Trophoblast cell (in vitro differentiated cells and primary cell): ENCODE measurements around the gene EVI2A.
A peak's percentile ranks its signal among the peaks of the same experiment; 100 is the strongest.

Source experiments
- DNase-seq, 2 donors: peaks; one replicate each; pipeline ENCODE4 v3.0.0-alpha.2; 2016
- H2AFZ ChIP-seq: 2 replicates; pipeline ENCODE4 v1.6.1; 2013; ENCODE audit warnings: low read length, moderate library complexity, mild to moderate bottlenecking; ENCODE audit not compliant: insufficient read depth, poor library complexity
- H2AK5ac ChIP-seq: 2 replicates; pipeline ENCODE4 v1.6.1; 2013; ENCODE audit warnings: mild to moderate bottlenecking, low read length
- H2BK120ac ChIP-seq: 2 replicates; pipeline ENCODE4 v1.6.1; 2013; ENCODE audit warnings: low read length, mild to moderate bottlenecking, moderate library complexity; ENCODE audit not compliant: insufficient read depth, poor library complexity
- H2BK12ac ChIP-seq: 2 replicates; pipeline ENCODE4 v1.6.1; 2013; ENCODE audit warnings: mild to moderate bottlenecking, low read length, moderate library complexity
- H2BK5ac ChIP-seq: 2 replicates; pipeline ENCODE4 v1.6.1; 2013; ENCODE audit warnings: low read length, low read depth, moderate library complexity, mild to moderate bottlenecking; ENCODE audit not compliant: poor library complexity
- H3K14ac ChIP-seq: 2 replicates; pipeline ENCODE4 v1.6.1; 2013; ENCODE audit warnings: mild to moderate bottlenecking, low read length
- H3K18ac ChIP-seq: 2 replicates; pipeline ENCODE4 v1.6.1; 2013; ENCODE audit warnings: mild to moderate bottlenecking, low read length
- H3K23ac ChIP-seq: 2 replicates; pipeline ENCODE4 v1.6.1; 2013; ENCODE audit warnings: low read length
- H3K27ac ChIP-seq: 2 replicates; pipeline ENCODE4 v1.5.1; 2013; ENCODE audit warnings: low read depth, mild to moderate bottlenecking, inconsistent platforms, low read length, moderate library complexity
- H3K27me3 ChIP-seq: 2 replicates; pipeline ENCODE4 v1.6.1; 2013; ENCODE audit warnings: inconsistent platforms, mild to moderate bottlenecking, low read length, moderate library complexity; ENCODE audit not compliant: insufficient read depth
- H3K36me3 ChIP-seq, 2 experiments: 1 replicate in 1 of 2; 2 replicates in 1 of 2; pipeline ENCODE4 v1.6.1; 2013; ENCODE audit warnings: low read length in 2 of 2, mild to moderate bottlenecking in 2 of 2, moderate library complexity in 1 of 2; ENCODE audit not compliant: insufficient read depth in 2 of 2, control insufficient read depth in 1 of 2
- H3K4ac ChIP-seq: 2 replicates; pipeline ENCODE4 v1.6.1; 2013; ENCODE audit warnings: low read depth, mild to moderate bottlenecking, low read length, moderate library complexity
- H3K4me1 ChIP-seq, 2 experiments: 1 replicate in 1 of 2; 2 replicates in 1 of 2; pipeline ENCODE4 v1.6.1; 2013; ENCODE audit warnings: low read length in 2 of 2, mild to moderate bottlenecking in 2 of 2, moderate library complexity in 1 of 2; ENCODE audit not compliant: insufficient read depth in 2 of 2, control insufficient read depth in 1 of 2
- H3K4me2 ChIP-seq: 2 replicates; pipeline ENCODE4 v1.6.1; 2013; ENCODE audit warnings: inconsistent platforms, mild to moderate bottlenecking, low read length, moderate library complexity
- H3K4me3 ChIP-seq: 2 replicates; pipeline ENCODE4 v1.5.1; 2013; ENCODE audit warnings: mild to moderate bottlenecking, low read depth, low read length, inconsistent platforms
- H3K79me1 ChIP-seq: one replicate; pipeline ENCODE4 v1.6.1; 2013; ENCODE audit warnings: low read length
- H3K79me2 ChIP-seq: 2 replicates; pipeline ENCODE4 v1.6.1; 2013; ENCODE audit warnings: low read length, mild to moderate bottlenecking; ENCODE audit not compliant: control insufficient read depth, insufficient read depth, poor library complexity
- H3K9ac ChIP-seq: 2 replicates; pipeline ENCODE4 v1.6.1; 2013; ENCODE audit warnings: mild to moderate bottlenecking, low read length
- H3K9me3 ChIP-seq: 2 replicates; pipeline ENCODE4 v1.6.1; 2013; ENCODE audit warnings: low read depth, mild to moderate bottlenecking, control low read depth, inconsistent platforms, low read length; ENCODE audit not compliant: insufficient read depth
- H4K12ac ChIP-seq: 2 replicates; pipeline ENCODE4 v1.6.1; 2013; ENCODE audit warnings: low read depth, mild to moderate bottlenecking, low read length, moderate library complexity
- H4K8ac ChIP-seq: 2 replicates; pipeline ENCODE4 v1.6.1; 2013; ENCODE audit warnings: low read depth, mild to moderate bottlenecking, low read length, moderate library complexity
- H4K91ac ChIP-seq: one replicate; pipeline ENCODE4 v1.6.1; 2013; ENCODE audit warnings: low read depth, mild to moderate bottlenecking, low read length, moderate library complexity
- WGBS: extraction: QIAGEN DNeasy Blood & Tissue Kit; methylation state at CpG from one replicate; pipeline ENCODE4 v1.1.7; 2013; ENCODE audit warnings: missing lambda C conversion rate; ENCODE audit not compliant: insufficient read length, insufficient coverage; ENCODE audit errors: extremely low coverage; 5-methylcytosine and 5-hydroxymethylcytosine counted together

Gene EVI2A

GRCh38 chr17:31281061-31281460, 40.4 kb downstream of the EVI2A start:
- no peak overlapping the region for H2BK5ac ChIP-seq
- no peaks in the 10 kb centered on the region for H3K79me1 ChIP-seq
- H3K4me2 ChIP-seq: no peak overlapping the region
- no peak overlapping the region for H3K23ac ChIP-seq
- no peak overlapping the region for H4K8ac ChIP-seq
- H4K12ac ChIP-seq: no peak overlapping the region
- H3K9me3 ChIP-seq: no peaks in the 10 kb centered on the region
- H3K18ac ChIP-seq: no peak overlapping the region
- H2AFZ ChIP-seq: no peak overlapping the region
- no peak overlapping the region for H4K91ac ChIP-seq
- no peak overlapping the region for H2BK12ac ChIP-seq
- peaks cover 2 to 10% of the 10 kb centered on the region in 2 experiments for H3K36me3 ChIP-seq
- WGBS: no CpG with 5 or more reads among the region's 2 CpGs
- no peak overlapping the region for H3K9ac ChIP-seq
- no peak overlapping the region for H3K27ac ChIP-seq
- H3K4me3 ChIP-seq: no peak overlapping the region
- H3K27me3 ChIP-seq: no peaks in the 10 kb centered on the region
- H3K14ac ChIP-seq: no peak overlapping the region
- no peak overlapping the region for H2BK120ac ChIP-seq
- H2AK5ac ChIP-seq: no peak overlapping the region
- H3K4ac ChIP-seq: no peak overlapping the region
- H3K79me2 ChIP-seq: no peaks in the 10 kb centered on the region
- no peaks in the 10 kb centered on the region for H3K4me1 ChIP-seq
- DNase-seq: peak in 1 of 2 donors; percentile 45

- Histone ChIP-seq H3K79me1 (no peaks in the 10 kb centered on the region), H3K4ac (no peak overlapping the region), H3K27me3 (no peaks in the 10 kb centered on the region), H3K36me3 (peaks cover 2 to 10% of the 10 kb centered on the region in 2 experiments), H3K9ac (no peak overlapping the region), H2BK12ac (no peak overlapping the region), H3K4me3 (no peak overlapping the region), H3K14ac (no peak overlapping the region), H3K23ac (no peak overlapping the region), H4K8ac (no peak overlapping the region), H2BK120ac (no peak overlapping the region), H2AFZ (no peak overlapping the region), H2AK5ac (no peak overlapping the region), H3K4me1 (no peaks in the 10 kb centered on the region), H3K18ac (no peak overlapping the region), H3K9me3 (no peaks in the 10 kb centered on the region), H3K79me2 (no peaks in the 10 kb centered on the region), H3K4me2 (no peak overlapping the region), H4K12ac (no peak overlapping the region), H3K27ac (no peak overlapping the region), H2BK5ac (no peak overlapping the region), H4K91ac (no peak overlapping the region)
- DNase-seq: peak in 1 of 2 donors; percentile 25
- no CpG with 5 or more reads among the region's 2 CpGs for whole genome bisulfite sequencing
Observed at GRCh38 chr17:31279401-31279800, 42.0 kb downstream of the EVI2A start.

GRCh38 chr17:31275116-31275515, 46.3 kb downstream of the EVI2A start:
- no peak overlapping the region for H4K8ac ChIP-seq
- no peak overlapping the region for H3K27ac ChIP-seq
- no peak overlapping the region for H4K91ac ChIP-seq

GRCh38 chr17:31274252-31274651, 47.2 kb downstream of the EVI2A start:
- peaks cover 0 to 6% of the 10 kb centered on the region in 2 experiments for H3K4me1 ChIP-seq
- no peak overlapping the region for H4K8ac ChIP-seq
- no peak overlapping the region for H3K14ac ChIP-seq
- H3K9ac ChIP-seq: no peak overlapping the region
- H2AK5ac ChIP-seq: no peak overlapping the region
- H2BK5ac ChIP-seq: no peak overlapping the region
- H2BK120ac ChIP-seq: no peak overlapping the region
- no peaks in the 10 kb centered on the region for H3K79me2 ChIP-seq
- no peaks in the 10 kb centered on the region for H3K9me3 ChIP-seq
- H4K91ac ChIP-seq: no peak overlapping the region
- no peaks in the 10 kb centered on the region for H3K27me3 ChIP-seq
- no peak overlapping the region for H3K4me3 ChIP-seq
- peaks cover 3 to 10% of the 10 kb centered on the region in 2 experiments for H3K36me3 ChIP-seq
- WGBS: no CpG with 5 or more reads among the region's 2 CpGs
- no peak overlapping the region for H3K27ac ChIP-seq
- peak in 1 of 2 donors; percentile 47 for DNase-seq
- H3K18ac ChIP-seq: no peak overlapping the region
- H2AFZ ChIP-seq: no peak overlapping the region
- no peak overlapping the region for H2BK12ac ChIP-seq
- no peaks in the 10 kb centered on the region for H3K79me1 ChIP-seq
- no peak overlapping the region for H3K4me2 ChIP-seq
- H3K4ac ChIP-seq: no peak overlapping the region
- no peak overlapping the region for H3K23ac ChIP-seq
- H4K12ac ChIP-seq: no peak overlapping the region

More at GRCh38 chr17:31275116-31275515, 46.3 kb downstream of the EVI2A start:
- no peak overlapping the region for H4K12ac ChIP-seq
- no peaks in the 10 kb centered on the region for H3K27me3 ChIP-seq
- no peak overlapping the region for H3K23ac ChIP-seq
- no peak overlapping the region for H3K4me2 ChIP-seq
- H3K79me2 ChIP-seq: no peaks in the 10 kb centered on the region
- no CpG with 5 or more reads among the region's 1 CpG for WGBS
- H3K4ac ChIP-seq: no peak overlapping the region
- H3K36me3 ChIP-seq: peaks cover 3 to 10% of the 10 kb centered on the region in 2 experiments
- no peak overlapping the region for H2AK5ac ChIP-seq
- no peak overlapping the region for H3K9ac ChIP-seq
- no peak overlapping the region for H2AFZ ChIP-seq
- H3K9me3 ChIP-seq: no peaks in the 10 kb centered on the region
- no peak overlapping the region for H2BK5ac ChIP-seq
- H2BK12ac ChIP-seq: no peak overlapping the region
- H3K4me1 ChIP-seq: peaks cover 0 to 2% of the 10 kb centered on the region in 2 experiments
- H2BK120ac ChIP-seq: no peak overlapping the region
- H3K4me3 ChIP-seq: no peak overlapping the region
- H3K14ac ChIP-seq: no peak overlapping the region
- DNase-seq: peak in 1 of 2 donors; percentile 13
- no peaks in the 10 kb centered on the region for H3K79me1 ChIP-seq
- H3K18ac ChIP-seq: no peak overlapping the region
